GM18507 (cell line): ENCODE data around the gene GLIS1.

ENCODE experiments used
- DNase-seq: peaks from one replicate; pipeline ENCODE4 v3.0.0; 2011; ENCODE audit warnings: low read depth; ENCODE audit not compliant: insufficient read length; ENCODE audit errors: extremely low spot score
- FAIRE-seq: peaks from 2 replicates; lab custom pipeline; 2011; peaks lifted over from hg19 to GRCh38; lab: Jason Lieb, UNC

GLIS1 gene

DNA sequence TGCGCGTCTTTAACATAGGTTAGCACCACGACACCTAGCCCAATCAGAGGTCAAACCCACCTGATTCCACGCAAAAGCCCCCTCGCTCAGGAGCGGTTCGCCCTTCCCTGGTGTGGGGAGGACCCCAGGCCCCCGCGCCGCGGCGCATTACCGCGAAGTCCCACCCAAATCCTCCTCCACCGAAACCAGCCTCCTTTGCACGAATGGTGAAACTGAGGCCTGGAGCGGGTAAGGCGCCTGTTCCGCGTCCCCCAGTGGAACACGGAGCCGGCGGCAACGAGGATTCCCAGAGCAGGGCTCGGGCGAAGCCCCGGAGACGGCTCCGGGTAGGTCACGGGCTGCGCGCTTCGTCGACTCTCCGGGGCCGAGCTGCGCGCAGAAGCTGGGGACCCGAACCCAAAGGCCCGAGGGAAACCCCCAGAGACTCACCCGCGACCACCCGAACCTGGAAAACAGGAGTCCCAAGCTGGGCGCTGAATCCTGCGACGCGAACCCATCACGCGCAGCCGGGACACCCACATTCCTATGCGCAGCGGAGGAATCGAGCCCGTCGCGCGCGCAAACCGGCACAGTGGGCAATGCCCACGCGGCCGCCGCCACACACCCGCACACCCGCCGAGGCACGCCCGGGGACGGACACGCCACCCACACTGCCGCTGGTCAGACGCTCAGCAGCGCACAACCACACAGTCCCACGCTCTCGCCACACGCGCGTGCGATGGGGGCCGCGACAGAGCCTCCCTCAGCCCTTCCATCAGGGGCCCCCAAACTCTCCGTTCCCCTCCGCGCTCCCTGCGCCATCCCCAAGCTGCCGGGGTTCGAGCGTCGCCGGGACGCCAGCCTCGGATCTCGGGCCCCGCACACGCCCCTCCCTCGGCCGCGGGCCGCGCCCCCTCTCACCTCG lies 507 bp downstream of the GLIS1 start:
- DNase-seq (no peak), FAIRE-seq (no peak)

DNA sequence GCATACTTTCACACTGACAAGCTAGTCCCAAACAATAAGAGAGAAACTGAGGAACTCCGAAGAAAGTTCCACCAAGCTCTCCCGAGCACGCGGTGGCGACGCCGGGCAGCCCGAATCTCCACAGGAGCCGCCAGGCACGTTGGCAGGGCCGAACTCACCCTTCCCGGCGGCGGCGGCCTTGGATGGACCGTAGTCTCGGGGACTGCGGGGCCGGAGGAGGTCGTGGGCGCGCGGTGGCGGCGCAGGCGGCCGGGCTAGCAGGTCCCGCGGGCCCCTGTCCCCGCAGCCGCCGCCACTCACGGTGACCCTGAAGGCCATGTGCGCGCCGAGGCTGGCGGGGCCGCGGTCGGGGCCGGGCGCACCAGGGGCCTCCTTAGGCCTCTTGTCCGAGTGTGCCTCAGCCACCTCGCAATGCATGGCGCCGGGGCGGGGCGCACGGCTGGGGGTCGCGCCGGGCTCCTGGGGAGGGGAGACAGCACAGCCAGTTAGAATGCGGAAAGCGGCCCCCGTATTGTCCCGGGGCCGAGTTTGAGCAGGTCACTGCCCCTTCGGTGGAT lies 1.2 kb downstream of the GLIS1 start:
- FAIRE-seq (no peak), DNase-seq (no peak)

DNA sequence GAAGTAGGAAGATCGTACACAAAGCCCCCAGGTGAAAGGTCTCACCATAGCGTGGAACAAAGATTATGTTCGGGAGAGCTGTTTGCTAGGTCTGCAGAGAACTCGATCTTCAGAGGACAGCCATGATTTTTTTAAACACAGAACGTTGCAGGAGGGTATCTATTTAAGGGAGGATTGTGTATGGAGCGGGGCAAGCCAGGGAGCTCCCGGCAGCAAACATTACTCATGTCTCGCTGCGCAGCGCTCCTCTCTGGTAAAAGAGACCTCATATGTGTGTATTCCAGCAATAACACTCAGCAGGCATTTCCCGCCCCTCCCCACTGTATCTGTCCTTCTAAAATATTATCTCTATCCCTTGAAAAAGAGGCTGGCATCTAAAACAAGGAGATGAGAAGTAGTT lies 2.7 kb downstream of the GLIS1 start:
- DNase-seq: no peak
- no peak for FAIRE-seq

DNA sequence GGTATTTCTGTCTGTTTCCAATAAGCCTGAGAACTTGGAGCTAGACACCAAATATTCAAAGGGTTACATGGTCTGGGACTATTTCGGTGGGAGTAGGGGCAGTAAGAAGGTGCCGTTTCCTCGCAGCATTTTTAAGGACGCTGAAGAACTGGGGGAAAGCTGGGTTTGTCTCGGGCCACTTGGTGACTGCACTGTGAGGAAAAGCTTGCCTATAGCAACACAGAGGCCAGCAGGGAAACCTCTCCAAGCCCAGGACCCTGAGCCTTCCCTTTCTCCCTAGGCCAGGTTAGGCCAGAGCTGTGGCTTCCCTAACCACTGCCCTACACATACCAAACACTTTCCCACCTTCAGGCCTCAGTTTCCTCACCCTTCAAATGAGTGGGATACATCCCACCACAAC lies 3.3 kb downstream of the GLIS1 start:
- no peak for DNase-seq
- FAIRE-seq: no peak

DNA sequence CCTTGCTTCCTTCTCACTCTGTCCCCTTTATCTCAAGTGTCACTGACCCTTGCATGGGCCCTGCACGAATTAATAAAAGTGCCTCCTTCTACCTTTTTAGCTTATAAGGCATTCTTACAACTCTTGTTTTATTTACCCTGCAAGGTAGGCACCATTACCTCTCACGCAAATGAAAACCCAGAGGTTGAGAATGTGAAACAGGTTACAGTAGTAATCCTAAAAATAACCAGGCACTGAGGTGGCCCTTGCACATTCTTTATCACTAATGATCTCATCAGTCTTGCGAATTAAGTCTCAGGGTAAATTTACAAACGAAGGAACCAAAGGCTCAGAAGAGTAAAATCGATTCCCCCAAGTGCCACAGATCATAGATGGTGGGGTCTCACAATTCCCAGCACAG lies 3.7 kb downstream of the GLIS1 start:
- no peak for FAIRE-seq
- no peak for DNase-seq

DNA sequence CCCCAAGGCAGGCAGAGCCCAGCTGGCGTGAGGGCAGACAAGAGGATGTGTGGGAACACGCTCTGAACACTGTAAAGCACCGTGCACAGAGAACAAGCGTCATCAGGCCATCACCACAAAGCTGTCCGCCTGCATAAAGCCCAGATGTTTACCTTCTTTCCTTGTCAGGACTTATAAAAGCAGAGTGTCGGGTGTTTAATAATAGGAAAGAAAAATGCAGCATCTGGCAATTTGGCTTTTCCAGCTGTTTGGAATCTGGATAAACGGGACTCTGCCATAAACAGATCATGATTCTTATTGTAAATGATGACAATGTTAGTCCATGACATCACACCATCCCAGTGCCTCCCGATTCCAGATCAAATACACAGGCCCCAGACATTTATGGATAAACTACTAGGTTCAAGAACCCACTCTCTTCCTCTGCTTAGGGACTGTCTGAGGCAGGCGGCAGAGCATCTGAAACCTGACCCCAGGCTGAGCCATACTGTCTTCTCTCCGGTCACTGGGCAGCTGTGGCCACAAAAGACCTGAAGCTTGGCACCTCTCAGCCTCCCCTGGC lies 4.2 kb downstream of the GLIS1 start:
- DNase-seq (no peak), FAIRE-seq (no peak)

DNA sequence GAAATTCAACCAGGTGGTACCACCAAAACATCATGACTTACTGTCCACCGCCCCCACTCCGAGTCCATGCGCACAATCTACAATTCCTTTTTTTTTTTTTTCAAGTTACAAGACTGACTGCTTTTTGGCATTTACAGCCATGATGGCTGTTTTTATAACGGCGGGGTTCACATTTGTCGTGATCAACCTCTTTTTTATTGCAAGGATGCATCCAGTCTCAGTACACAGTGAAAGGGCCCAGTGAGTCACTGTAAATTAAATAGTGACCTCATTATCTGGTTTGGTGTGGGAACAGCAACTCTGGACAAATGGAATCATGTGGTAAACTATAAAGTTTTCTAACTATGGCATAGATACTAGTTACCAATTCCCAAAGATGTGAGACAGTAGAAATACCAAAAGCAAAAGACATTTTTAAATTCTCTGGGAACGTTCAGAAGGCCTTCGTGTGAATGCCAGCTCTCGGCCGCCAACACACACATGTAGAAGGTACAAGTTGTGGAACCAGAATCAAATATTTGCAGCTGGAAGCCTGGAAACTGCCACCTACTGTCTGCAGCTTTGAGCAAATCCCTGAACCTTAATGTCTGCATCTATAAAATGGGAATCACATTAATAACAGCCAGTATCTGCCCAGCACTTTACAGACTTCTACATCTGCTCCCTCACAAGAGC lies 4.9 kb downstream of the GLIS1 start:
- FAIRE-seq (no peak), DNase-seq (no peak)

DNA sequence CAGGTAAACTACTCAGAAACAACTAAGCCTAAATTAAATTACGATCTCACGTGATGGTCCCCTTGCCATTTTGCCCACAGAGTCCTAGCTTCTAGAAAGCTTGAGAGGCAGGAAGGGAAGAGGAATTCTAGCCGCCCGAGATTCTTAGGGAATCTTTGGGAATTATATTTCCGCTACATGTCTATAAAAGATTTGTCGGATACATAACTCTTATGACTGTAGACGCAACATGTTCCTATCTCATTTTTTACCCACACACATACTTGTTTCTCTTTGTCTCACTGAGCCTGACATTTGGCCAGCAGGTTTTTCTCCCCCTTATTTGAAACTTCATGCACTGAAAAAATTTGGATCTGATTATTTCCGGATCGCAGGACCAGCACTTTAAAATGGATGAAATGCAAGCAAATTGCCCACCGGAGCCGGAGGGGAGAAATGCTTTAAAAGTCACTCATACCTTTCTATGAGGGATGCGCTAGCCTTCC lies 5.5 kb downstream of the GLIS1 start:
- DNase-seq (no peak), FAIRE-seq (no peak)

DNA sequence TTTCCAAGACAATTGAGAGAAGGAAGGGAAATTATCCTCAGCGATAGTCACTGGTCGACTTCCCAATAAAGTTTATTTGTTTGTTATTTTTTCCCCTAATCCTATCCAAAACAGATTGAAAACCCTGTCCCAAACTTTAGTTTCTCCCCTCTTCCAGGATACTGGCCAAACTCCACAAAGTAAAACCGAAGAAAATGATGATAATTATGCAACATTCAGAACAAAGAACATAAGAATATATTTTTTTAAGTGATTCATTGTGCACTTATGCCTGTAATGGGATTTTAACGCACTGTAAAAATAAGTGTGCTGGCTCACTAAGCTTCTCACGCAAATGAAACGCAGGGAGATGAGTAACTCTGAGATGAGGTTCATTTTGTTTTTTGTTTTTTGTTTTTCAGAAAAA lies 6.0 kb downstream of the GLIS1 start:
- DNase-seq: no peak
- FAIRE-seq: no peak

DNA sequence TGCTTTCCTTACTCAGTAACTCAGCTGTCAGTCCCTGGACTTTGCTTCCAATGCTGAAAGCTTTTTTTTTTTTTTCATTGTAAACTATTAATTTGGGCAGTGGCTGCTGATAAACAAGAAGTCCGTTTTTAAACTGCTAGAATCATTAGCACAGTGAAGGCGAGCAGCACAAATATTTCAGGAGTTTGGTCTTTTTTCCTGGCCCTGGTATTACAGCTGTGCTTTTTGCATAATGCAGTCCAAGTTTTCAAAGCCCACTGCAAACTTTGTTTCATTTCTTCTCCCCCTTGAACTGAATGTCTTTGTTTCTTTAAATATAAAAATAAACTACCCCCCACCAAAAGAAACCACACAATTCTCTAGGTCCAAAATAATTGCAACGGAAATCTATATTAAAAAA lies 6.6 kb downstream of the GLIS1 start:
- DNase-seq (no peak), FAIRE-seq (no peak)

DNA sequence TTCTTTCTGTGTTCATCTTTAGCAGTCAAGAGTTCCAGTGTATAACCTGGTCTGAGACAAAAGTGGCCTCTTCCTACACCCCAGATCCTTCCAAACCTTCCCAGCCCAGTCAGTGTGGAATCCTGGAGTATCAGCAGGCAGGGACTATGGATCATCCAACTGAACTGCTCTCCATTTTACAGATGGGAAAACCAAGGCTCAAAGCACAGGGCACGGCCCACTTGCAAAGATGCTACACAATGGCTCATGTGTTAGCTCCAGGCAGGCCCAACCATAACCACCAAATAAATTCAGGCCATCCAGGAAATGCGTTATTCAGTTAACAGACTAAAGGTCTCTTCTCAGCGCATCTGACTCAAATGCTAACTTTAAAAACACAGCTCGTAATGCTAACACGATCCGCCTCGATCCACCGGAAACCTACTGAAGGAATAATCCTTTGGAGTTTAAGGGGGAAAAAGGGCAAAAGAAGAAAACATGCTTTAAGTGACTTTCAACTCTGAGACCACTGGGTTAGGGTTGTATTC lies 7.1 kb downstream of the GLIS1 start:
- FAIRE-seq (no peak), DNase-seq (no peak)

DNA sequence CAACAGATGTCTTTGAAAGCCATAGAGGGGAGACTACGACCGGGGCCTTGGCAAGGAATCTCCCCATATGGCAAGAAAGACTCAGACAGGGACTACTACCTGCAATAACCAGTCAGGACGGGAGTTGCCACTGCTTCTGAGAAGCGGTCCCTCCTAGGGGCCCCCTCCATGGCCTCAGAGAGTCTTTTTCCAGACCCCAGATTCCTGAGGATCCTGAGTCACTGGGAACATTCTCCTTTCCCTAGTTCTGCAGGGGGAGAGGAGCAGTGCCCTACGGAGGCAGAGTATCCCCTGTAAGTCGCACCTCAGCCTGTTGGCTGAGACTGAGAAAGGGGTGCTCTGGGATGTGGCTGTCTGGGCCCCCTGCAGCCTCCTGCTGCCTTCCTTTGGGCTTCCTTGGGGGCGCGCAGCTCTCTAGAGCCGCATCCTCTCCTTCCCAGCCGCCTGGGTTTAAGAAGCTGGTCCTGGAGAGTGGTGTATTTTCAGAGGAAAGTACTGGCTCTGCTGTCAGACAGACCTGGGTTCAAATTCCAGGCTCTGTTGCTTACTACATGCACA lies 7.8 kb downstream of the GLIS1 start:
- no peak for FAIRE-seq
- no peak for DNase-seq

DNA sequence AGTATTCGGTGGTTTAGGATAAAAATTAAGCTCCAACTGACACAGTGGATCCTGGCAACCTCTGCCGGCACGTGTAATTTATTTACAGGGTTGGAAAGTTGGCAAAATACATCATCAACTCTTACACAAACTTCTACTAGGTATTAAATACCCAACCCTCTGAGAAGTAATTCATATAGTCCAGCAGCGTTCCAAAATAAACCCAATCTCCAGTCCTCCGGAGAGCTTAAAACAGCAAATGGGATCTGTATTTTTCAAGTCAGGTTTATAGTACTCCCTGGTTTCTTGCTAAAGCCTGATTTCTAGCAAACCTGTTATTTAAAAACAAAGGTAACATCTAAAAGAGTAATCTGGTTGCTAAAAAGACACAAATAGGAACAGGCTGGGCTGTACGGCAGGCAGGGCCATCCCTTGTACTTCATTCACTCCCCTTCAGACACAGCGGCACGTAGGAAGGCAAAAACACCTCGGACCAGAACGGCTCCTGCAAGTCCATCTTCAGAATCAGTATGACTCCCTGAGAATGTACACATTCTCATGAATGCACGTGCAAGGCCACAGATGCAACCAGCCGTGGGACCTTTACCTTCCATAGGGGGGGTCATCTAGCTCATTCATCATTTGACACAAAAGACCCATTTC lies 8.6 kb downstream of the GLIS1 start:
- FAIRE-seq (no peak), DNase-seq (no peak)

DNA sequence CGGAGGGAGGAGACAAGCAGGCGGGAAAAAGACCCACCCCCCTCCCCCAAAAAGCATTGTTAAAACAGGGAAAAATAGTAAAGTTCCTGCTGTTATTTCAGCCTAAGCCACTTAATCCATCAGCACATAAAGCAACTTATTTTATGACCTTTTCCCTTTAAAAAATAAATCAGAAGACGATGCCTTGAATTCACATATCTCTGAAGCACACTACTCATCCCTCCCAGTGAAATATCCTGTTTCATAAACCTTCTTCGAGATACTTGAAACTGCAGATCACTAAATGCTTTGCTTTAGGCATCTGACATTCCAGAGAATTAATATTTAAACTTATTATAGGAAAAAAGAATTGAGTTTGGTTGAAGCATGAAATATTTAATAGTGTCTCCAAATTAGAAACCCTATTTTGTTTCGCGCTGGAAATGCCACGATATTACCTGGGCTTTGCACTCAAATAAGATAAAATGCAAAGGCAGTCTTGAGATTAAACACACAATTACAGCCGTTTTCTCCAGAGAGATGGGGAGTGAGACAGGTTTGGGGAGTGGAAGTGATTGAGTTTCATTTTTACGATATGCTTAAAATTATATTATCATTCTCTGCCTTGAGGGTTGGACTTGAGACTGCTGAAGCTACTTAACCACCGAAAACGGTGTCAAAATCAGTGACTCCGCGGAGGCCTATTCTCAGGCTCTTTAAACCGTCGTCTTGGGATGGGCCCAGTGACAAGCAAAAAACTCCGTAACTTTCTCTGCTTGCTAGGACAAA lies 9.3 kb downstream of the GLIS1 start:
- no peak for DNase-seq
- no peak for FAIRE-seq

DNA sequence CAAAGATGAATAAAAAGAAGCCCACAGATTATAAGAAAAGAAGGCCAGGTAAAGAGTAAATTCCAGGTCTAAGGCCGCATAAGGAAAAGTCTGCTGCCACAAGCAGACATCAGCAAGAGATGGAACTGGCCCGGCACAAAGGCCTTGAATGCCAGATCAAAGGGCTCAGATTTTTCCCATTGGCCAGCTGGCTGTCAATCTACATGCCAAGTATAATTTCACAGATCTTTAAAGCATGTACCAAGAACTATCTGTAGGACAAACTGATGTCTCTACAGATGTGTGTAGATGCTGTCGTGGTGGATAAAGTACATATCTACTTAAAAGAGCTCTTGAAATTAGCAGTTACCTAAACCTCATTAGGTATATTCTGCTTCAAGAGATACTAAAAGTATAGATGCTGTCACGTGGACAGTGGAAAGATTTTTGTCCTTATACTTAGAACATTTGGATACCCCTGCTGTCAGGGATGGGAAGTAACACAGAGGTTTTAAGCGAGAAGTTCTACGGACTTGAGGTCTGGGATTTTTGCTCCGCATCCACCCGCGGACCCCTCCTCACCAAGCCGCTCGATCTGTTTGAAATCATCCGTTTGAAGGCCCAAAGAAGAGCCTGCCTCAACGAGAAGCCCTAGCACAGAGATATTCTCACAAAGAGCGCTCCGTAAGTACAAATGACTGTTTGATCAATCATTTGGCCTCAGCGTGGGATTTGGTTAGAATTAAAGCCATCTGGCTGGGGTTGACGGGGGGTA lies 10.1 kb downstream of the GLIS1 start:
- FAIRE-seq: no peak
- DNase-seq: no peak

DNA sequence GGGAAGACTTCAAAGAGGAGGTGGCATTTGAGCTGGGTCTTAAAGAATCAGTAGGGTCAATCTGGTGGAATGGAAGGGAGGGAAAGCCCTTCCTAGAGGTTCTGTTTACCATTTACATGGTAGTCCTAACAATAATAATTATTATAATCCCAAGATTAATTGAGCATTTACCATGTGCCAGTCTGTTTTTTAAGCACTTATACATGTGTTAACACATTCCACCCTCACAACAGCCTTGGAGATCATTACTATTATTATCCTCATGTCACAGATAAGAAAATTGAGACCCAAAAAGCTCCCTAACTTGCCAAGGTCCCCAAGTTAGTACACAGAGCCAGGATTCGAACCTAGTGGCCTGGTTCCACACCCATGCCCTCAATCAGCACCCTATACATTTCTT lies 10.8 kb downstream of the GLIS1 start:
- DNase-seq (no peak), FAIRE-seq (no peak)

DNA sequence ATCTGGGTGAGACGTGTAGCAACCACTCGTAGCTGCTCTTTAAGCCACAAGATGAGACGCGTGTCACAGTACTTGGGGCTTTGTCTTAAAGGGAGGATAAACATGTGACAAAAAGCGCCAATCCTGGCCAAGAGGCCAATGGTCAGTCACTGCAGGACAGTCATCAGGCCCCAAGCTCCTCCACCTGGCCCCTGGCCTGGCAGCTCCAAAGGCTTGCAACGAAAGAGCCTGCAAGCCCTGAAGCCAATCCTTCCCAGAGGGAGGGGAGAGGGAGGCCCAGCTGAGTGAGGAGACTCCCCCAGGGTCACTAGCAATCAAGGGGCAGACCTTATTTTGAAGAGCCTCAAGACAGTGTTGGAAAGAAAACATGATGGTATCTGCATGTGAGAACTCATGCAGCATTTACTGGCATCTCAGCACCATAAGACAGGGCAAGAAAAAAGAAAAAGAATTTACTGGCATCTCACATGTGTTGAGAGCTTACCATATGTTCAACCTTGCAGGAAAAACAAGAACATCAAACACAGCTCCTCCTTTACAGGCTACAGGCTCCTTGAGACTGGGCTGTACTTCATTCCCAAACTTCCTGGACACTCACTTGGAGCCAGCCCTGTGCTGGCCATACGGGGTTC lies 11.4 kb downstream of the GLIS1 start:
- DNase-seq (no peak), FAIRE-seq (no peak)
